Ishikawa (cell line): ENCODE results near the gene BRK1.
A peak's percentile ranks its signal among the peaks of the same experiment; 100 is the strongest.

Source experiments
- CEBPB ChIP-seq: IDR thresholded peaks from 2 replicates; pipeline ENCODE4 v1.6.1; 2012
- CREB1 ChIP-seq: IDR thresholded peaks from 2 replicates; pipeline ENCODE4 v1.6.1; 2012; ENCODE audit warnings: low read depth
- EGR1 ChIP-seq: IDR thresholded peaks from 2 replicates; pipeline ENCODE4 v1.6.1; 2012
- EP300 ChIP-seq: IDR thresholded peaks from 2 replicates; pipeline ENCODE4 v1.6.1; 2012; ENCODE audit warnings: borderline replicate concordance
- FOXM1 ChIP-seq: IDR thresholded peaks from 2 replicates; pipeline ENCODE4 v1.6.1; 2012; ENCODE audit warnings: low read depth, borderline replicate concordance
- MAX ChIP-seq: IDR thresholded peaks from 2 replicates; pipeline ENCODE4 v1.6.1; 2012
- NFIC ChIP-seq: IDR thresholded peaks from 2 replicates; pipeline ENCODE4 v1.6.1; 2012
- RAD21 ChIP-seq: IDR thresholded peaks from 2 replicates; pipeline ENCODE4 v1.6.1; 2012; ENCODE audit warnings: low read depth
- REST ChIP-seq: IDR thresholded peaks from 2 replicates; pipeline ENCODE4 v1.6.1; 2012; ENCODE audit warnings: low read depth, mild to moderate bottlenecking
- TAF1 ChIP-seq: IDR thresholded peaks from 2 replicates; pipeline ENCODE4 v1.6.1; 2012; ENCODE audit warnings: low read depth, mild to moderate bottlenecking
- TCF12 ChIP-seq: IDR thresholded peaks from 2 replicates; pipeline ENCODE4 v1.6.1; 2012; ENCODE audit warnings: low read depth
- TEAD4 ChIP-seq: IDR thresholded peaks from 2 replicates; pipeline ENCODE4 v1.6.1; 2012
- USF1 ChIP-seq: IDR thresholded peaks from 2 replicates; pipeline ENCODE4 v1.6.1; 2012
- YY1 ChIP-seq: IDR thresholded peaks from 2 replicates; pipeline ENCODE4 v1.6.1; 2012; ENCODE audit warnings: low read depth
- ZBTB7A ChIP-seq: IDR thresholded peaks from 2 replicates; pipeline ENCODE4 v1.6.1; 2012; ENCODE audit warnings: low read depth

The BRK1 gene

GRCh38 chr3:10115326-10116137 is at the start of gene BRK1:
TSS of gene BRK1 (plus strand) at chr3:10115675. CDS start at chr3:10115702, 27 bp downstream.
- TF ChIP-seq RAD21 (no peak), CREB1 (peak; percentile 52; the same call in 1 of the 2 replicates), REST (no peak), EGR1 (peak; percentile 93), CEBPB (0 out of 2 replicates have a peak, but pooled peaks have one; percentile 3), TEAD4 (no peak; the same call in 1 of the 2 replicates), MAX (peak; percentile 92), NFIC (no peak), TCF12 (0 out of 2 replicates have a peak, but pooled peaks have one; percentile 40), YY1 (peak; percentile 90), USF1 (no peak), EP300 (no peak), TAF1 (peak; percentile 85), FOXM1 (no peak), ZBTB7A (no peak)

- TF ChIP-seq ZBTB7A (no peak), MAX (no peak), CEBPB (no peak), TCF12 (no peak), EGR1 (no peak), FOXM1 (no peak), RAD21 (no peak), NFIC (no peak), REST (no peak), YY1 (no peak), EP300 (no peak), TEAD4 (no peak), USF1 (no peak), CREB1 (no peak), TAF1 (no peak)
These were observed 40.8 kb upstream of the BRK1 start for GRCh38 chr3:10074666-10075065.

GRCh38 chr3:10081871-10082270 is 33.6 kb upstream of the BRK1 start:
- TF ChIP-seq ZBTB7A (no peak), MAX (no peak)

GRCh38 chr3:10085738-10086137 is 29.7 kb upstream of the BRK1 start:
- no peak for TF ChIP-seq FOXM1
- no peak for TF ChIP-seq RAD21
- TF ChIP-seq MAX, result no peak
- no peak for TF ChIP-seq REST
- TF ChIP-seq TEAD4, result no peak
- no peak for TF ChIP-seq USF1
- TF ChIP-seq TCF12, result no peak
- TF ChIP-seq ZBTB7A, result no peak
- no peak for TF ChIP-seq EGR1
- TF ChIP-seq TAF1, result no peak
- TF ChIP-seq YY1, result no peak
- no peak for TF ChIP-seq CREB1
- TF ChIP-seq EP300, result no peak
- TF ChIP-seq CEBPB, result no peak
- no peak for TF ChIP-seq NFIC
